HepG2 (cell line): ENCODE data around the gene TEX35. TPM values are rescaled to one million over a fixed set of nuclear protein-coding genes. Genes with fewer than 3 reads are reported as not detected.
A peak's percentile ranks its signal among the peaks of the same experiment; 100 is the strongest.

ENCODE experiments used
- ARID4A ChIP-seq: sonication (generic); formaldehyde crosslinking; IDR thresholded peaks from 2 replicates; pipeline ENCODE4 v1.5.0; 2020; ENCODE audit warnings: mild to moderate bottlenecking, missing genetic modification reagents, borderline replicate concordance
- HNF4G ChIP-seq, 2 experiments: sonication (generic) in 1 of 2; formaldehyde crosslinking in 1 of 2; IDR thresholded peaks; 2 replicates each; pipeline versions ENCODE4 v1.4.0 to v1.6.1; 2011 to 2020; ENCODE audit warnings: borderline replicate concordance in 2 of 2, low read depth in 2 of 2, mild to moderate bottlenecking in 2 of 2, low read length in 1 of 2, missing genetic modification reagents in 1 of 2, moderate library complexity in 1 of 2
- KLF6 ChIP-seq: IDR thresholded peaks from 2 replicates; pipeline ENCODE4 v1.8.0; 2016; ENCODE audit warnings: missing biosample characterization, missing genetic modification reagents
- MNT ChIP-seq: fragments of 450-650 bp; IDR thresholded peaks from 2 replicates; pipeline ENCODE4 v1.6.1; 2016
- NR3C1 ChIP-seq: sonication (generic); formaldehyde crosslinking; IDR thresholded peaks from 2 replicates; pipeline ENCODE4 v1.4.0; 2020; ENCODE audit warnings: missing genetic modification reagents
- RBM22 ChIP-seq: fragments of 200-400 bp; formaldehyde crosslinking; optimal IDR thresholded peaks from 2 replicates; pipeline ENCODE3; 2017; ENCODE audit warnings: mild to moderate bottlenecking, low read length, moderate library complexity
- SETDB1 ChIP-seq: sonication (generic); formaldehyde crosslinking; IDR thresholded peaks from 2 replicates; pipeline ENCODE4 v1.5.1; 2020; ENCODE audit warnings: missing genetic modification reagents, mild to moderate bottlenecking, borderline replicate concordance
- TCF12 ChIP-seq, 2 experiments: fragments of 450-650 bp in 1 of 2; sonication (generic) in 1 of 2; formaldehyde crosslinking in 1 of 2; IDR thresholded peaks; 2 replicates each; pipeline versions ENCODE4 v1.6.1 to v1.8.0; 2017 to 2022; ENCODE audit warnings: antibody characterized with exemption in 1 of 2, mild to moderate bottlenecking in 1 of 2, missing genetic modification reagents in 1 of 2, moderate library complexity in 1 of 2
- YEATS4 ChIP-seq: sonication (generic); formaldehyde crosslinking; IDR thresholded peaks from 2 replicates; pipeline ENCODE4 v1.4.0; 2020; ENCODE audit warnings: missing genetic modification reagents, borderline replicate concordance
- ZBTB20 ChIP-seq: sonication (generic); formaldehyde crosslinking; IDR thresholded peaks from 2 replicates; pipeline ENCODE4 v1.8.1; 2023; ENCODE audit warnings: missing genetic modification reagents, low read depth, mild to moderate bottlenecking, borderline replicate concordance
- ZNF136 ChIP-seq: sonication (generic); formaldehyde crosslinking; IDR thresholded peaks from 2 replicates; pipeline ENCODE4 v1.8.1; 2022; ENCODE audit warnings: low read depth, mild to moderate bottlenecking, moderate library complexity, missing genetic modification reagents
- ZNF451 ChIP-seq: sonication (generic); formaldehyde crosslinking; IDR thresholded peaks from 2 replicates; pipeline ENCODE4 v1.5.0; 2020; ENCODE audit warnings: mild to moderate bottlenecking, missing genetic modification reagents
- ZNF672 ChIP-seq: sonication (generic); formaldehyde crosslinking; IDR thresholded peaks from 2 replicates; pipeline ENCODE4 v1.8.1; 2022; ENCODE audit warnings: missing genetic modification reagents
- ZNF678 ChIP-seq: sonication (generic); formaldehyde crosslinking; IDR thresholded peaks from 2 replicates; pipeline ENCODE4 v1.4.0; 2020; ENCODE audit warnings: mild to moderate bottlenecking, missing genetic modification reagents
- ZNF850 ChIP-seq: sonication (generic); formaldehyde crosslinking; conservative IDR thresholded peaks from 2 replicates; pipeline ENCODE4 v1.9.0; 2021; ENCODE audit warnings: mild to moderate bottlenecking, missing genetic modification reagents
- polyA plus RNA-seq, 8 experiments: library from polyadenylated mRNA; depleted of rRNA in 3 of 8; stranded (reverse) in 7 of 8; unstranded in 1 of 8; fragments of >200 nt; fragmentation: Illumina TruSeq in 4 of 8; extraction: Trizol in 4 of 8; gene quantifications; 2 replicates each; pipeline versions ENCODE4 v1.2.1 to v1.2.3, GENCODE V29; 2011 to 2016; ENCODE audit warnings: low read depth in 4 of 8, missing spikeins in 1 of 8, mixed read lengths in 1 of 8; ENCODE audit not compliant: insufficient read depth in 1 of 8
- total RNA-seq, 5 experiments: library from RNA; depleted of rRNA; stranded (reverse); fragments of >200 nt; fragmentation: Illumina TruSeq; extraction: Trizol; gene quantifications; 2 replicates each; pipeline ENCODE4 v1.2.3, GENCODE V29; 2016; ENCODE audit warnings: low read depth in 1 of 5
- TF ChIP-seq, protein P1 (sequence below): sonication (generic); formaldehyde crosslinking; IDR thresholded peaks from 2 replicates; pipeline ENCODE4 v1.5.1; 2020; ENCODE audit warnings: mild to moderate bottlenecking, moderate library complexity, missing genetic modification reagents
- TF ChIP-seq, protein P2 (sequence below): sonication (generic); formaldehyde crosslinking; IDR thresholded peaks from 2 replicates; pipeline ENCODE4 v1.5.0; 2020; ENCODE audit warnings: mild to moderate bottlenecking, missing genetic modification reagents, moderate library complexity

The TEX35 gene
- total and polyA plus RNA-seq, 2 of the 13 experiments (the other 11 are each of a cell fraction or from before 2014, with no cell fraction given) = not detected

DNA sequence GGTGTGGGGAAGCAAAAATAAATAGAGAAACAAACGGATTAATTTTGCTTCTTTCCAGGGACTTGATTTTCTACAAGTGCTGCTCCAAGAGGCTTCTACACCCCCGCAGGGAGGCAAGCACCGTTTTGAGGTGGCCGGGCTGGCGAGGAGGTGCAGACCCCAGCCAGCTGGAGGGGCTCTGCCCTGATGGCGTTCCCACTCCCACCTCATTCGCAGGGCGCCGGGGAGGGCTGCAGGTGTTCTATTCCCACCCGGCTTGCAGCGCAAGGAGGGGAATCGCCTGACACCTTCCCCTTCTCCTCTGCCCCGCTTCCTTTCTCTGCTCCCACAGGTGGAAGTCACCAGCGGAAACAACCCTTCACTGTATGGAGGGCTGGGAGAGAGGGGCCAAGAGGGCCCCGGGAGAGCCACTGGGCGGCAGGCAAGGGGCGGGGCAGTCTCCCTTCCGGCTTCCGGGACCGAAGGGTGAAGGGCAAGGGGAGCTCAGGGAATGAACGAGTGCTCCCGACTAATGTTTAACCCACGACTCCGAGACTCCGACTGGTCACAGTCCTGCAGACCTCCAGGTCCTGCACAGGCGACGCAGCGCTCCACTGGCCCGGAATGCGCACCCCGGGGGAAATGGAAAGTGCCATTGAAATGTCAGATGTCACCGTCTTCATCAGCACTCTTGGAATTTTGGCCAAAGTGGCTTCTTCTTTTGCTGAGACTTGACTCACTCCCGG is 29.1 kb downstream of the TEX35 start (continued):
- TF ChIP-seq ARID4A (CRISPR knock-in tag) (peak; percentile 77), YEATS4 (CRISPR knock-in tag) (peak; percentile 60; the same call in 1 of the 2 replicates), ZNF678 (CRISPR knock-in tag) (no peak), ZNF451 (CRISPR knock-in tag) (0 out of 2 replicates have a peak, but pooled peaks have one; percentile 29), ZBTB20 (CRISPR knock-in tag) (peak; percentile 64; the same call in 1 of the 2 replicates), ZNF850 (CRISPR knock-in tag) (no peak), RBM22 (no peak), KLF6 (CRISPR knock-in tag) (peak; percentile 26; the same call in 1 of the 2 replicates), HNF4G (IDR thresholded peaks at IDR 0.05; ENCODE audit: borderline replicate concordance, low read depth, low read length) (no peak), HNF4G (CRISPR knock-in tag; IDR thresholded peaks at IDR 0.05; ENCODE audit: borderline replicate concordance, low read depth) (peak; percentile 27; the same call in 1 of the 2 replicates), TCF12 (IDR thresholded peaks at IDR 0.05) (no peak), TCF12 (CRISPR knock-in tag; IDR thresholded peaks at IDR 0.05) (peak; percentile 87; the same call in 1 of the 2 replicates), ZNF136 (CRISPR knock-in tag) (no peak), SETDB1 (CRISPR knock-in tag) (no peak), NR3C1 (CRISPR knock-in tag) (no peak), MNT (no peak), ZNF672 (CRISPR knock-in tag) (no peak)
- TF ChIP-seq, protein P1, sequence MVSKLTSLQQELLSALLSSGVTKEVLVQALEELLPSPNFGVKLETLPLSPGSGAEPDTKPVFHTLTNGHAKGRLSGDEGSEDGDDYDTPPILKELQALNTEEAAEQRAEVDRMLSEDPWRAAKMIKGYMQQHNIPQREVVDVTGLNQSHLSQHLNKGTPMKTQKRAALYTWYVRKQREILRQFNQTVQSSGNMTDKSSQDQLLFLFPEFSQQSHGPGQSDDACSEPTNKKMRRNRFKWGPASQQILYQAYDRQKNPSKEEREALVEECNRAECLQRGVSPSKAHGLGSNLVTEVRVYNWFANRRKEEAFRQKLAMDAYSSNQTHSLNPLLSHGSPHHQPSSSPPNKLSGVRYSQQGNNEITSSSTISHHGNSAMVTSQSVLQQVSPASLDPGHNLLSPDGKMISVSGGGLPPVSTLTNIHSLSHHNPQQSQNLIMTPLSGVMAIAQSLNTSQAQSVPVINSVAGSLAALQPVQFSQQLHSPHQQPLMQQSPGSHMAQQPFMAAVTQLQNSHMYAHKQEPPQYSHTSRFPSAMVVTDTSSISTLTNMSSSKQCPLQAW = peak; percentile 89
- TF ChIP-seq, protein P2, sequence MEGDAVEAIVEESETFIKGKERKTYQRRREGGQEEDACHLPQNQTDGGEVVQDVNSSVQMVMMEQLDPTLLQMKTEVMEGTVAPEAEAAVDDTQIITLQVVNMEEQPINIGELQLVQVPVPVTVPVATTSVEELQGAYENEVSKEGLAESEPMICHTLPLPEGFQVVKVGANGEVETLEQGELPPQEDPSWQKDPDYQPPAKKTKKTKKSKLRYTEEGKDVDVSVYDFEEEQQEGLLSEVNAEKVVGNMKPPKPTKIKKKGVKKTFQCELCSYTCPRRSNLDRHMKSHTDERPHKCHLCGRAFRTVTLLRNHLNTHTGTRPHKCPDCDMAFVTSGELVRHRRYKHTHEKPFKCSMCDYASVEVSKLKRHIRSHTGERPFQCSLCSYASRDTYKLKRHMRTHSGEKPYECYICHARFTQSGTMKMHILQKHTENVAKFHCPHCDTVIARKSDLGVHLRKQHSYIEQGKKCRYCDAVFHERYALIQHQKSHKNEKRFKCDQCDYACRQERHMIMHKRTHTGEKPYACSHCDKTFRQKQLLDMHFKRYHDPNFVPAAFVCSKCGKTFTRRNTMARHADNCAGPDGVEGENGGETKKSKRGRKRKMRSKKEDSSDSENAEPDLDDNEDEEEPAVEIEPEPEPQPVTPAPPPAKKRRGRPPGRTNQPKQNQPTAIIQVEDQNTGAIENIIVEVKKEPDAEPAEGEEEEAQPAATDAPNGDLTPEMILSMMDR (CRISPR knock-in tag) = no peak
